Measurements from ENCODE around the gene PPP6R2. TPM values are rescaled to one million over a fixed set of nuclear protein-coding genes. Genes with fewer than 3 reads are reported as not detected.

The PPP6R2 gene
- polyA plus RNA-seq, 2 of the 4 experiments (the other 2 are of a cell fraction), result 9.6 to 14.7 TPM

GRCh38 chr22:50419116-50419515 is 76.0 kb downstream of the PPP6R2 start:
- TF ChIP-seq MAZ (IDR thresholded peaks at IDR 0.05; ENCODE audit: borderline replicate concordance, low read depth, low read length) (no peak), HOXA7 (CRISPR knock-in tag; IDR thresholded peaks at IDR 0.05) (no peak), JUN (IDR thresholded peaks at IDR 0.05) (no peak), EHMT2 (IDR thresholded peaks at IDR 0.05; ENCODE audit: low read depth) (no peak), BCL3 (IDR thresholded peaks at IDR 0.05) (no peak), ELK1 (IDR thresholded peaks at IDR 0.05; ENCODE audit: low read depth, low read length) (no peak), CTCF (IDR thresholded peaks at IDR 0.05) (no peak), ZC3H11A (IDR thresholded peaks at IDR 0.05) (no peak), ZNF302 (CRISPR knock-in tag; IDR thresholded peaks at IDR 0.05) (no peak), GATA3 (IDR thresholded peaks at IDR 0.05; ENCODE audit: borderline replicate concordance) (no peak), HES2 (IDR thresholded peaks at IDR 0.05) (no peak), ESRRA (IDR thresholded peaks at IDR 0.05; ENCODE audit: borderline replicate concordance, low read length) (no peak), MAFK (IDR thresholded peaks at IDR 0.05; ENCODE audit: partially characterized antibody) (no peak), HOXB13 (CRISPR knock-in tag; IDR thresholded peaks at IDR 0.05; ENCODE audit: low read depth) (no peak), PHF8 (IDR thresholded peaks at IDR 0.05; ENCODE audit: borderline replicate concordance, low read depth) (no peak), MAX (IDR thresholded peaks at IDR 0.05) (no peak)
- ChIA-PET POLR2A (no interaction called here), CTCF (no interaction called here)
- FAIRE-seq (no peak), DNase-seq (ENCODE audit: low read depth in 1 of 2, low spot score in 1 of 2) (no peak), ATAC-seq (no peak)
- Histone ChIP-seq H3K4me2 (no peak overlapping the region), H3K9me3 (no peaks in the 10 kb centered on the region), H3K27ac (no peak overlapping the region), H3K4me1 (no peaks in the 10 kb centered on the region), H3K4me3 (no peak overlapping the region)
- WGBS (ENCODE audit: missing lambda C conversion rate), result 99% methylated on average over 9 of the region's 9 CpGs

GRCh38 chr22:50420015-50420414 is 76.9 kb downstream of the PPP6R2 start:
- CTCF ChIA-PET, result no interaction called here
- FAIRE-seq, result no peak

More at GRCh38 chr22:50420015-50420414, 76.9 kb downstream of the PPP6R2 start:
- no peaks in the 10 kb centered on the region for H3K4me1 ChIP-seq
- no peak overlapping the region for H3K4me3 ChIP-seq
- no peak for ATAC-seq
- no peak overlapping the region for H3K4me2 ChIP-seq
- no peaks in the 10 kb centered on the region for H3K9me3 ChIP-seq
- POLR2A ChIA-PET, result no interaction called here
- no peak overlapping the region for H3K27ac ChIP-seq
- DNase-seq (ENCODE audit: low read depth in 1 of 2, low spot score in 1 of 2), result no peak
- no peak for TF ChIP-seq RARB (CRISPR knock-in tag; IDR thresholded peaks at IDR 0.05)
- no peak for TF ChIP-seq HEYL (CRISPR knock-in tag; IDR thresholded peaks at IDR 0.05)
- TF ChIP-seq TP53 (CRISPR knock-in tag; IDR thresholded peaks at IDR 0.05), result no peak
- no peak for TF ChIP-seq ATOH8 (CRISPR knock-in tag; IDR thresholded peaks at IDR 0.05; ENCODE audit: low read depth)
- TF ChIP-seq GATA3 (IDR thresholded peaks at IDR 0.05; ENCODE audit: borderline replicate concordance), result no peak
- TF ChIP-seq HDAC2 (IDR thresholded peaks at IDR 0.05), result no peak
- TF ChIP-seq CBX2 (IDR thresholded peaks at IDR 0.05; ENCODE audit: borderline replicate concordance, low read depth), result no peak
- 92% methylated on average over 8 of the region's 10 CpGs for WGBS (ENCODE audit: missing lambda C conversion rate)

Measured in A549 (cell line).